OCI-LY3 (cell line): Measurements from ENCODE around the gene AATF.

Source experiments
- EZH2phosphoT487 ChIP-seq: fragments of 200-600 bp; shearing (Covaris generic); IDR thresholded peaks from 2 replicates; pipeline ENCODE4 v1.6.1; 2018; ENCODE audit warnings: antibody characterized with exemption, mixed run types, low read depth
- TF ChIP-seq, protein P1 (sequence below): fragments of 200-600, 300-600 bp; sonication (generic); IDR thresholded peaks from 2 replicates; pipeline ENCODE4 v1.5.1; 2014; ENCODE audit warnings: antibody characterized with exemption, low read length, low read depth

DNA sequence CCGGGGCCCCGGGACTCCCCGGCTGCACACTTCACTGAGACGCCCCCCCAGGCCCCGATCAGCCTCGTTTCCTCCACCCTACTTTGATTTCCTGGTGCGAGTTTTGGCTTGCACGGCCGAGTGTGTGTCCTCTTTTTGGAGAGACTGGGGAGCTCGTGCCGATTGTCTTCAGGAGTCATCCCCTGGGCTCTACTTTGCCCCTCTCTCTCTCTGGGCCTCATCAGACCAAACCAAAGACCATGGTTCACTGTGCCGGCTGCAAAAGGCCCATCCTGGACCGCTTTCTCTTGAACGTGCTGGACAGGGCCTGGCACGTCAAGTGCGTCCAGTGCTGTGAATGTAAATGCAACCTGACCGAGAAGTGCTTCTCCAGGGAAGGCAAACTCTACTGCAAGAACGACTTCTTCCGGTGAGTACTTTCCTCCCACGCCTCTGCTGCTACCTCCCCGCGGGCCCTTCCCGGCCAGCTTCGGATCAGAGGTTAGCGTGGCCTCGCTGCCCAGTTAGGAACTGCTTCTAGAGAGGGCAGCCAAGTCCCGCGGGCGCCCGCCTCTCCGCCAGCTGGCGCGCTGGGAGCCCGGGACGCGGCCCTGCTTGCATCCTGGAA, 10.7 kb upstream of the AATF start:
- TF ChIP-seq, protein P1, sequence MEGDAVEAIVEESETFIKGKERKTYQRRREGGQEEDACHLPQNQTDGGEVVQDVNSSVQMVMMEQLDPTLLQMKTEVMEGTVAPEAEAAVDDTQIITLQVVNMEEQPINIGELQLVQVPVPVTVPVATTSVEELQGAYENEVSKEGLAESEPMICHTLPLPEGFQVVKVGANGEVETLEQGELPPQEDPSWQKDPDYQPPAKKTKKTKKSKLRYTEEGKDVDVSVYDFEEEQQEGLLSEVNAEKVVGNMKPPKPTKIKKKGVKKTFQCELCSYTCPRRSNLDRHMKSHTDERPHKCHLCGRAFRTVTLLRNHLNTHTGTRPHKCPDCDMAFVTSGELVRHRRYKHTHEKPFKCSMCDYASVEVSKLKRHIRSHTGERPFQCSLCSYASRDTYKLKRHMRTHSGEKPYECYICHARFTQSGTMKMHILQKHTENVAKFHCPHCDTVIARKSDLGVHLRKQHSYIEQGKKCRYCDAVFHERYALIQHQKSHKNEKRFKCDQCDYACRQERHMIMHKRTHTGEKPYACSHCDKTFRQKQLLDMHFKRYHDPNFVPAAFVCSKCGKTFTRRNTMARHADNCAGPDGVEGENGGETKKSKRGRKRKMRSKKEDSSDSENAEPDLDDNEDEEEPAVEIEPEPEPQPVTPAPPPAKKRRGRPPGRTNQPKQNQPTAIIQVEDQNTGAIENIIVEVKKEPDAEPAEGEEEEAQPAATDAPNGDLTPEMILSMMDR = no peak
- TF ChIP-seq EZH2phosphoT487 = no peak
